Measurements from ENCODE around the gene LMF2.

The LMF2 gene

DNA sequence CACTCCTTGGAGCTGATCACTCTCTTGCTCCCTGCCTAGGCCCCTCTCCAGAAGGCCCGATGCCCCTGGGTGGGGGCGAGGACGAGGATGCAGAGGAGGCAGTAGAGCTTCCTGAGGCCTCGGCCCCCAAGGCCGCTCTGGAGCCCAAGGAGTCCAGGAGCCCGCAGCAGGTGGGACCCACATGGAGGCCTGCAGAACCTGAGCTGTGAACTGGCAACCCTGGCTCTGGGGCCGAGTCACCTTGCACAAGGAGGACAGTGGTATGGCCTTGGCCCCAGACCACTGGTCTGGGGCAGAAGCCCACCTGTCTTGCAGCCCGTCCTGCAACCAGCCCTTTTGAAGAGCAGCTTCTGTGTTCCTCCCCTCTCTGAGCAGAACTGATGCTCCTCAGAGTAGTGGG lies 11.6 kb upstream of the LMF2 start:
- POLR2A ChIA-PET: interaction anchor here (3.2 kb wide), 1 partner anchor 11 kb away, joined by 12 read pairs; the partner anchor contains the start of genes LMF2 and NCAPH2
- H3K36me3 ChIP-seq (ENCODE audit: control insufficient read depth in 2 of 2, insufficient read depth in 1 of 2, low read length in 2 of 2): peaks cover 0 to 87% of the 10 kb centered on the region in 2 experiments; a peak in 2 of 3 replicates

DNA sequence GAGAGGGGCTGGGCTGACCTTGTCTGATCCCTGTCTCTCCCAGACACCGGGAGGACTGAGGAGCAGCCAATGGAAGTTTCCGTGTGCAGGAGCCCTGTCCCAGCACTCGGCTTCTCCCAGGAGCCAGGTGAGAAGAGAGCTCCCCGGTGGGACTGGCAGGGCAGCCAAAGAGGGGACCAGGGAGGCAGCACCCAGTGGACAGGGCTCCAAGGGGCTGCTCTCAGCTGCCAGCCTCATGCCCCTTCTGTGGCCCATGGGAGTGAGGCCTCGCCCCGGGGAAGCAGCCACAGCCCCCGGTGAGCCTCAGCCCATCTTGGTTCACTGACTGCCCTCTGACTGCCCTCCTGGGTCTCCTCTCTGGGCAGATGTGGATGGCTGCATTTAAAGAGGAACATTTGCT lies 11.1 kb upstream of the LMF2 start:
- Histone ChIP-seq H3K4me3 (ENCODE audit: low read depth, low read length) (no peak overlapping the region), H3K36me3 (ENCODE audit: control insufficient read depth in 2 of 2, insufficient read depth in 1 of 2, low read length in 2 of 2) (peaks cover 0 to 82% of the 10 kb centered on the region in 2 experiments; a peak in 2 of 3 replicates), H3K27ac (ENCODE audit: extremely low read depth, low read depth, low read length) (no peak overlapping the region), H3K4me1 (ENCODE audit: control insufficient read depth, insufficient read depth, low read length) (no peaks in the 10 kb centered on the region), H3K9me3 (ENCODE audit: control insufficient read depth, insufficient read depth, low read depth, low read length) (no peaks in the 10 kb centered on the region)
- ChIA-PET CTCF (interaction anchor here (0.7 to 1.4 kb wide), 2 partner anchors 12 to 44 kb away, joined by 3 read pairs; partner anchors contain the start of gene SYCE3), POLR2A (interaction anchor here (3.2 kb wide), 1 partner anchor 10 kb away, joined by 12 read pairs; the partner anchor contains the start of genes LMF2 and NCAPH2)
- TF ChIP-seq SP2 (tag by site-specific recombination; IDR thresholded peaks at IDR 0.05): no peak
- no peak for TF ChIP-seq ZIC2 (tag by site-specific recombination; IDR thresholded peaks at IDR 0.05)
- no peak for TF ChIP-seq ZNF16 (tag by site-specific recombination; IDR thresholded peaks at IDR 0.05; ENCODE audit: low read depth)
- TF ChIP-seq, protein P1, sequence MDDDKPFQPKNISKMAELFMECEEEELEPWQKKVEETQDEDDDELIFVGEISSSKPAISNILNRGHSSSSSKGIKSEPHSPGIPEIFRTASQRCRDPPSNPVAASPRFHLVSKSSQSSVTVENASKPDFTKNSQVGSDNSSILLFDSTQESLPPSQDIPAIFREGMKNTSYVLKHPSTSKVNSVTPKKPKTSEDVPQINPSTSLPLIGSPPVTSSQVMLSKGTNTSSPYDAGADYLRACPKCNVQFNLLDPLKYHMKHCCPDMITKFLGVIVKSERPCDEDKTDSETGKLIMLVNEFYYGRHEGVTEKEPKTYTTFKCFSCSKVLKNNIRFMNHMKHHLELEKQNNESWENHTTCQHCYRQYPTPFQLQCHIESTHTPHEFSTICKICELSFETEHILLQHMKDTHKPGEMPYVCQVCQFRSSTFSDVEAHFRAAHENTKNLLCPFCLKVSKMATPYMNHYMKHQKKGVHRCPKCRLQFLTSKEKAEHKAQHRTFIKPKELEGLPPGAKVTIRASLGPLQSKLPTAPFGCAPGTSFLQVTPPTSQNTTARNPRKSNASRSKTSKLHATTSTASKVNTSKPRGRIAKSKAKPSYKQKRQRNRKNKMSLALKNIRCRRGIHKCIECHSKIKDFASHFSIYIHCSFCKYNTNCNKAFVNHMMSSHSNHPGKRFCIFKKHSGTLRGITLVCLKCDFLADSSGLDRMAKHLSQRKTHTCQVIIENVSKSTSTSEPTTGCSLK (tag by site-specific recombination; IDR thresholded peaks at IDR 0.05): no peak
- TF ChIP-seq, protein P2, sequence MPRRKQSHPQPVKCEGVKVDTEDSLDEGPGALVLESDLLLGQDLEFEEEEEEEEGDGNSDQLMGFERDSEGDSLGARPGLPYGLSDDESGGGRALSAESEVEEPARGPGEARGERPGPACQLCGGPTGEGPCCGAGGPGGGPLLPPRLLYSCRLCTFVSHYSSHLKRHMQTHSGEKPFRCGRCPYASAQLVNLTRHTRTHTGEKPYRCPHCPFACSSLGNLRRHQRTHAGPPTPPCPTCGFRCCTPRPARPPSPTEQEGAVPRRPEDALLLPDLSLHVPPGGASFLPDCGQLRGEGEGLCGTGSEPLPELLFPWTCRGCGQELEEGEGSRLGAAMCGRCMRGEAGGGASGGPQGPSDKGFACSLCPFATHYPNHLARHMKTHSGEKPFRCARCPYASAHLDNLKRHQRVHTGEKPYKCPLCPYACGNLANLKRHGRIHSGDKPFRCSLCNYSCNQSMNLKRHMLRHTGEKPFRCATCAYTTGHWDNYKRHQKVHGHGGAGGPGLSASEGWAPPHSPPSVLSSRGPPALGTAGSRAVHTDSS (tag by site-specific recombination; IDR thresholded peaks at IDR 0.05): no peak
- no peak for TF ChIP-seq KLF9 (tag by site-specific recombination; IDR thresholded peaks at IDR 0.05; ENCODE audit: low read depth)
- no peak for TF ChIP-seq ELK4 (IDR thresholded peaks at IDR 0.05; ENCODE audit: borderline replicate concordance, low read depth, low read length)
- TF ChIP-seq ZNF248 (tag by site-specific recombination; IDR thresholded peaks at IDR 0.05): no peak
- no peak for TF ChIP-seq ZNF398 (tag by site-specific recombination; IDR thresholded peaks at IDR 0.05)
- TF ChIP-seq, protein P3, sequence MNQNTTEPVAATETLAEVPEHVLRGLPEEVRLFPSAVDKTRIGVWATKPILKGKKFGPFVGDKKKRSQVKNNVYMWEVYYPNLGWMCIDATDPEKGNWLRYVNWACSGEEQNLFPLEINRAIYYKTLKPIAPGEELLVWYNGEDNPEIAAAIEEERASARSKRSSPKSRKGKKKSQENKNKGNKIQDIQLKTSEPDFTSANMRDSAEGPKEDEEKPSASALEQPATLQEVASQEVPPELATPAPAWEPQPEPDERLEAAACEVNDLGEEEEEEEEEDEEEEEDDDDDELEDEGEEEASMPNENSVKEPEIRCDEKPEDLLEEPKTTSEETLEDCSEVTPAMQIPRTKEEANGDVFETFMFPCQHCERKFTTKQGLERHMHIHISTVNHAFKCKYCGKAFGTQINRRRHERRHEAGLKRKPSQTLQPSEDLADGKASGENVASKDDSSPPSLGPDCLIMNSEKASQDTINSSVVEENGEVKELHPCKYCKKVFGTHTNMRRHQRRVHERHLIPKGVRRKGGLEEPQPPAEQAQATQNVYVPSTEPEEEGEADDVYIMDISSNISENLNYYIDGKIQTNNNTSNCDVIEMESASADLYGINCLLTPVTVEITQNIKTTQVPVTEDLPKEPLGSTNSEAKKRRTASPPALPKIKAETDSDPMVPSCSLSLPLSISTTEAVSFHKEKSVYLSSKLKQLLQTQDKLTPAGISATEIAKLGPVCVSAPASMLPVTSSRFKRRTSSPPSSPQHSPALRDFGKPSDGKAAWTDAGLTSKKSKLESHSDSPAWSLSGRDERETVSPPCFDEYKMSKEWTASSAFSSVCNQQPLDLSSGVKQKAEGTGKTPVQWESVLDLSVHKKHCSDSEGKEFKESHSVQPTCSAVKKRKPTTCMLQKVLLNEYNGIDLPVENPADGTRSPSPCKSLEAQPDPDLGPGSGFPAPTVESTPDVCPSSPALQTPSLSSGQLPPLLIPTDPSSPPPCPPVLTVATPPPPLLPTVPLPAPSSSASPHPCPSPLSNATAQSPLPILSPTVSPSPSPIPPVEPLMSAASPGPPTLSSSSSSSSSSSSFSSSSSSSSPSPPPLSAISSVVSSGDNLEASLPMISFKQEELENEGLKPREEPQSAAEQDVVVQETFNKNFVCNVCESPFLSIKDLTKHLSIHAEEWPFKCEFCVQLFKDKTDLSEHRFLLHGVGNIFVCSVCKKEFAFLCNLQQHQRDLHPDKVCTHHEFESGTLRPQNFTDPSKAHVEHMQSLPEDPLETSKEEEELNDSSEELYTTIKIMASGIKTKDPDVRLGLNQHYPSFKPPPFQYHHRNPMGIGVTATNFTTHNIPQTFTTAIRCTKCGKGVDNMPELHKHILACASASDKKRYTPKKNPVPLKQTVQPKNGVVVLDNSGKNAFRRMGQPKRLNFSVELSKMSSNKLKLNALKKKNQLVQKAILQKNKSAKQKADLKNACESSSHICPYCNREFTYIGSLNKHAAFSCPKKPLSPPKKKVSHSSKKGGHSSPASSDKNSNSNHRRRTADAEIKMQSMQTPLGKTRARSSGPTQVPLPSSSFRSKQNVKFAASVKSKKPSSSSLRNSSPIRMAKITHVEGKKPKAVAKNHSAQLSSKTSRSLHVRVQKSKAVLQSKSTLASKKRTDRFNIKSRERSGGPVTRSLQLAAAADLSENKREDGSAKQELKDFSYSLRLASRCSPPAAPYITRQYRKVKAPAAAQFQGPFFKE (tag by site-specific recombination; IDR thresholded peaks at IDR 0.05; ENCODE audit: borderline replicate concordance): no peak

More for the DNA sequence above, 11.6 kb upstream of the LMF2 start:
- CTCF ChIA-PET: interaction anchor here (1.4 kb wide), 1 partner anchor 44 kb away, joined by 3 read pairs; the partner anchor contains the start of gene SYCE3
- Histone ChIP-seq H3K9me3 (ENCODE audit: control insufficient read depth, insufficient read depth, low read depth, low read length) (no peaks in the 10 kb centered on the region), H3K27ac (ENCODE audit: extremely low read depth, low read depth, low read length) (no peak overlapping the region), H3K4me1 (ENCODE audit: control insufficient read depth, insufficient read depth, low read length) (no peaks in the 10 kb centered on the region), H3K4me3 (ENCODE audit: low read depth, low read length) (no peak overlapping the region)
- TF ChIP-seq, protein P4, sequence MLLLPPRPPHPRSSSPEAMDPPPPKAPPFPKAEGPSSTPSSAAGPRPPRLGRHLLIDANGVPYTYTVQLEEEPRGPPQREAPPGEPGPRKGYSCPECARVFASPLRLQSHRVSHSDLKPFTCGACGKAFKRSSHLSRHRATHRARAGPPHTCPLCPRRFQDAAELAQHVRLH (tag by site-specific recombination; IDR thresholded peaks at IDR 0.05): no peak
